ENCODE measurements around the gene SLC14A1.

DNA sequence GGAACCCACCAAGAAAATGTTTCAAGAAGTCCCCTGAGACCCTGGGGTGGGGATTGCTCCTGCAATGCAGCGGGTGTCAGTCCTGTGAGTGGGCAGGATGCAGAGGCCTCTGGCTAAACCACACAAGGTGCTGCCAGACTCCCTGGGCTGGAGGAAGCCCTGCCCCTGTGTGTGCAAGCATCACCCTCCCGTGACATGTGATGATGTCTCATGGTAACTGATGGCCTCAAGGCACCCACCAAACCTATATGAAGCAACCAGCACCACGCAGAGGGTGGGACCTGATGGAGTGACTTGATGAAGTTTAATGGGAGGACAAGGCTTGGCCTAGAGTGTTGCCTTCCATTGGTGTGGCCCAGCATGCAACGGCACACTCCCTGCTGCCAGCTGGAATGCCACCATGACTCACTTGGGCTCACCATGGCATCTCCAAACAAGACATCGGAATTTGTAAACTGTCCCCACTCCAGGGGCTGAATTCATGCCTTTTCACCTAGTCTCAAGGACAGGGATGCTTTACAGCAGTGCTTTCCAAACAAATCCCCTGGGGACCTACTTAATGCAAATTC is 8.7 kb upstream of the SLC14A1 start:
- TF ChIP-seq EZH2 (IDR thresholded peaks at IDR 0.05; ENCODE audit: insufficient read depth, poor library complexity, severe bottlenecking), result no peak
- TF ChIP-seq EZH2phosphoT487 (IDR thresholded peaks at IDR 0.05; ENCODE audit: insufficient read depth, low read depth), result no peak
